NOMO-1 treated with dmso at 0.1 percent for 144 hours (cell line): ENCODE results near the gene GCNT2.
"Not testable (repeated sequence)": the region's sequence is repeated elsewhere in the genome, so short reads cannot be mapped to it uniquely, and the experiment has no call there.

ENCODE experiments used
- DNase-seq: peaks from one replicate; lab custom pipeline; 2025; ENCODE audit not compliant: unreplicated experiment; lab: John Stamatoyannopoulos, UW

GCNT2 gene

DNA sequence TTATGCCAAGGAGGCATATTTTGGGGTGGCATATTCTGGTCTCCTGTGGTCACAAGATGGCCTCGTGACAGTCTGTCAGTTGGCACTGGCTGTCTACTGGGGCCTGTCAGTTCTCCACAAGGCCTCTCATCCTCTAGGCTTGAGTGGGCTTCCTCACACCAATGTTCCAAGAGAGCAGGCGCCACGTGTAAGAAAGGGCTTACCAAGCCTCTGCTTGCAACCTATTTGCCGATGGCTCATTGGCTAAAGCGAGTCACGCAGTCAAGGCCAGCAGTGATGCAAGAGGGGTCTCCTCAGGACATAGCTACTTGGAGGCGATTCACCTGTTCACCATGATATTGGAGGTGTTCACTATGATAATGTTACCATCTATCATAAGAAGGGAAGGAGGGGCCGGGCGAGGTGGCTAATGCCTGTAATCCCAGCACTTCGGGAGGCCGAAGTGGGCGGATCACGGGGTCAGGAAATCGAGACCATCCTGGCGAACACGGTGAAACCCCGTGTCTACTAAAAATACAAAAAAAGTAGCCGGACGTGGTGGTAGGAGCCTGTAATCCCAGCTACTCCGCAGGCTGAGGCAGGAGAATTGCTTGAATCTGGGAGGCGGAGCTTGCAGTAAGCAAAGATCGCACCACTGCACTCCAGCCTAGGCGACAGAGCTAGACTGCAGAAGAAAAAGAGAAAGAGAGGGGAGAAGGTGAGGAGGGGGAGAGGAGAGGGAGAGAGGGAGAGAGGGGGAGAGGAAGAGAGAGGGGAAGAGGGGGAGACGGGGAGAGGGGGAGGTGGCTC lies 138.0 kb downstream of the GCNT2 start:
- no peak for DNase-seq

GRCh38 chr6:10659699-10660348 lies 138.7 kb downstream of the GCNT2 start:
- DNase-seq, result no peak

DNA sequence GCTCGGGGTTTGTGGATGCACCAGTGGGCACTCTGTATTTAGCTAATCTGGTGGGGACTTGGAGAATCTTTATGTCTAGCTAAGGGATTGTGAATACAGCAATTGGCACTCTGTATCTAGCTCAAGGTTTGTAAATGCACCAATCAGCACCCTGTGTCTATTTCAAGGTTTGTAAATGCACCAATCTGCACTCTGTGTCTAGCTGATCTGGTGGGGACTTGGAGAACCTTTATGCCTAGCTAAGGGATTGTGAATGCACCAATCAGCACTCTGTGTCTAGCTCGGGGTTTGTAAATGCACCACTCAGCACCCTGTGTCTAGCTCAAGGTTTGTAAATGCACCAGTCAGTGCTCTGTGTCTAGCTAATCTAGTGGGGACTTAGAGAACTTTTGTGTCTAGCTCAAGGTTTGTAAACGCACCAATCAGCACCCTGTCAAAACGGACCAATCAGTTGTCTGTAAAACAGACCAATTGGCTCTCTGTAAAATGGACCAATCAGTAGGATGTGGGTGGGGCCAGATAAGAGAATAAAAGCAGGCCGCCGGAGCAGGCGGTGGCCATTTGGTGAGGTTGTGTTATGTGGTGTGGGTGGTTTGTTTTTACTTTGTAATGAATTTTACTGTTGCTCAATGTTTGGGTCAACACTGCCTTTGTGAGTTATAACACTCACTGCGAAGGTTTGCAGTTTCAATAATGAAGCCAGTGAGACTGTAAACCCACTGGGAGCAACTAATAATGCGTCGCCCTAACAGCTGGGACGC lies 139.5 kb downstream of the GCNT2 start:
- not testable (repeated sequence) for DNase-seq

GRCh38 chr6:10662207-10662606 lies 141.1 kb downstream of the GCNT2 start:
- DNase-seq, result no peak

- DNase-seq, result no peak
Measured at GRCh38 chr6:10662742-10663141, 141.6 kb downstream of the GCNT2 start.

GRCh38 chr6:10665595-10665994 lies 144.4 kb downstream of the GCNT2 start:
- DNase-seq, result not testable (repeated sequence)

- no peak for DNase-seq
Measured at GRCh38 chr6:10668126-10668917, 147.2 kb downstream of the GCNT2 start.

DNA sequence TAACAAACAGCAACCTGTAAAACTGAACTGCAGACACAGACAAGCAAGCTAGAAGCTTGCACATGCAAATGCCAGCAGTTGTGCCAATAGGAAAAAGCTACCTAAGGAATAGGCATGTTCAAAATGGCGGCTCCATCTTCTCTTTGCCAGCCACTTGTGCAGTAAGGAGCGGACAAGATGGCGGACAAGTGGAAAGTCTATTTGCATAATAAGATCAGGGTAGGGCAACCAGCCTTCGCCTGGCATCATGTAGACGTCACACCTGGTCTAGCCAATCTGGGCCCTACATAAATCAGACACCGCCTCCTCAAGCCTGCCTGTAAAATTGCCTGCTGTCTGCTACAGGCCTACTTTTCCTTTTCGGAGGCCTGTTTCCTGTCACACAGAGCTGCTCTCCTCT lies 155.3 kb downstream of the GCNT2 start:
- no peak for DNase-seq

DNA sequence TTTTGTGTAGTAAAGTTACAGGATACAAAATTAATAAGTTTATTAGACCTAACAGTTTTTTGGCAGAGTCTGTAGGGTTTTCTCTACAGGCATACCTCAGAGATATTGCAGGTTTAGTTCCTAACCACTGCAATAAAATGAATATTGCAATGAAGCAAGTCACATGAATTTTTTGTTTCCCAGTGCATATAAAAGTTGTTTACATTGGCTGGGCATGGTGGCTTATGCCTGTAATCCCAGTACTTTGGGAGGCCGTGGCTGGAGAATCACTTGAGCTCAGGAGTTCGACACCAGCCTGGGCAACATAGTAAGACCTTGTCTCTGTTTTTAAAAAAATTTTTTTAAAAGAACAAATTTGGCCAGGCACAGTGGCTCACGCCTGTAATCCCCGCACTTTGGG lies 157.3 kb downstream of the GCNT2 start:
- no peak for DNase-seq
